Activated CD8-positive, alpha-beta memory T cell treated with anti-CD3 and anti-CD28 coated beads, Interleukin-2, amount 10 ng/mL, durations not matched to agents 7 days and 5 days (primary cell): ENCODE measurements around the gene GRK2. TPM values are rescaled to one million over a fixed set of nuclear protein-coding genes. Genes with fewer than 3 reads are reported as not detected.

ENCODE experiments used
- ATAC-seq: fragments of 150-1000 bp; cut with Tn5 transposase; one replicate; pipeline ENCODE4 v1.10.0; 2021; ENCODE audit warnings: moderate library complexity
- CTCF ChIA-PET: fragments of 350-600 bp; sonication (Branson Sonifier 250); formaldehyde crosslinking; loops from one replicate; lab custom pipeline; 2021; ENCODE audit warnings: antibody characterized with exemption; lab: Charles Lee
- DNase-seq: peaks from one replicate; pipeline ENCODE4 v3.0.0-alpha.2; 2020
- H3K27ac Mint-ChIP-seq: one replicate; pipeline ENCODE4 v1.8.0; 2021; ENCODE audit warnings: mild to moderate bottlenecking, mixed read lengths
- H3K27me3 Mint-ChIP-seq: one replicate; pipeline ENCODE4 v1.8.0; 2021; ENCODE audit warnings: mixed read lengths
- H3K36me3 Mint-ChIP-seq: one replicate; pipeline ENCODE4 v1.8.0; 2021; ENCODE audit warnings: mild to moderate bottlenecking, mixed read lengths
- H3K4me1 Mint-ChIP-seq: one replicate; pipeline ENCODE4 v1.8.0; 2021; ENCODE audit warnings: mixed read lengths
- H3K4me3 Mint-ChIP-seq: one replicate; pipeline ENCODE4 v1.8.0; 2021; ENCODE audit warnings: mild to moderate bottlenecking, moderate library complexity, mixed read lengths
- H3K9me3 Mint-ChIP-seq: one replicate; pipeline ENCODE4 v1.8.0; 2022; ENCODE audit warnings: low read depth, mixed read lengths
- total RNA-seq, 2 experiments: library from RNA; stranded (reverse); gene quantifications; one replicate each; pipeline ENCODE4 v1.2.3, GENCODE V29; 2021

GRK2 gene
- total RNA-seq, 2 experiments from 2014 or later: 366 to 402 TPM

DNA sequence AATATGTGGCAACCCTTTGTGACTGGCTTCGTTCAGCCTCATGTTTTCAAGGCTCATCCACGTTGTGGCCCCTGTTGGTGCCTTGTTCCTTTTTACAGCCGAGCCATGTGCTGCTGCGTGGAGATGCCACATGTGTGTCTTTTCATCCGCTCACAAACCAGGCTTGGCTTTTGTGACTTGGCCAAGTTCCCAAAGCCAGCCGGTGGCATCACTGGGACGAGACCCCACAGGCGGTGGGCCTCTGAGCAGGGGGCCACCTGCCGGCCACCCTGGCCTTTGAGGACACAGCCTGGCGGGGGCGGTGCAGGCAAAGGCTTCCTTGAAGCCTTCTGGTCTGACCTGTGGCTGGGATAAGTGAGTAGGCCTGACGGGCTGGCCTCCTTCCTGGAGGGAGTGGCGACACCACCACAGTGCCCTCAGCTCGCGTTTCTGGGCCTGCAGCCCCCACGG, 10.5 kb downstream of the GRK2 start:
- Mint-ChIP-seq H3K4me3 (peak overlapping the region; percentile 57), H3K27ac (peak overlapping the region; percentile 86), H3K4me1 (peaks cover 80% of the 10 kb centered on the region), H3K9me3 (no peaks in the 10 kb centered on the region), H3K36me3 (peaks cover 48% of the 10 kb centered on the region), H3K27me3 (no peaks in the 10 kb centered on the region)
- peak; percentile 45 for ATAC-seq
- CTCF ChIA-PET: interaction anchor here (0.8 to 5.7 kb wide), 11 partner anchors 9 to 76 kb away, joined by 3 to 59 read pairs (median 7); partner anchors contain the start of genes ANKRD13D, GRK2, POLD4 and SSH3
- DNase-seq: peak; percentile 79

DNA sequence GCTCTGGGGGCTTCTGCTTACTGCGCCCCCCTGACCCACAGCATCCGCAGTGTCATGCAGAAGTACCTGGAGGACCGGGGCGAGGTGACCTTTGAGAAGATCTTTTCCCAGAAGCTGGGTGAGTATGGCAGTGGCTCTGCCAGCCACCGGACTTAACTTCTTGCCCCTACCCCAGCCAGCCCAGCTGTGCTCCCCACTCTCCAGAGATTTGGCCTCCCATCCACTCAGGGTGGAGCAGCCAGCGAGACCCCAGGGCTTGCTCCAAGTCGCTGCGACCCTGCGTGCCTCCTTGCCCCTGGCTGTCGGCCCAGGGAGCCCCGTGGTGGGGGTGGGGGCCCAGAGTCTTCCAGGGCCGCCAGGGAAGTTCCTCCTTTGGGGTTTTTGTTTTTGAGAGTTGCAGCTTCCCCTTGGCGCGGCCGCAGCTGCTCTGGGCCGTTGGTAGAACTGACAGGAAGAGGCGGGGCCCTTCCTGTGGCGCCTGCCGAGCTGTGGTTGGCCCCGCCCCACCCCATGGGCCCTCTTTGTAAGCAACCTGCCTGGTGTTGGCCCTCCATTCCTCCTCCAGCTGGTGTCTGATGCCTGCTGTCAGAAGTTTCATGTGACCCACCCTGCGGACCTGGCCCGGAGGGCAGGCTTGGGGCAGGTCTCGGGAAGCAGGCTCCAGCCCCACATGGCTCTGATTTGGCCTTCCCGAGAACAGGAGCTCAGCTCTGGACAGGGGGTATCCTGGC, 11.1 kb downstream of the GRK2 start:
- DNase-seq: peak; percentile 95
- peak; percentile 86 for ATAC-seq
- peaks cover 48% of the 10 kb centered on the region for H3K36me3 Mint-ChIP-seq
- H3K27me3 Mint-ChIP-seq: no peaks in the 10 kb centered on the region
- peak overlapping the region; percentile 86 for H3K27ac Mint-ChIP-seq
- peak overlapping the region; percentile 57 for H3K4me3 Mint-ChIP-seq
- H3K9me3 Mint-ChIP-seq: no peaks in the 10 kb centered on the region
- CTCF ChIA-PET: interaction anchor here (0.8 to 5.7 kb wide), 14 partner anchors 10 to 843 kb away, joined by 3 to 59 read pairs (median 4); partner anchors contain the start of genes ANKRD13D, GRK2, POLD4 and SSH3
- peaks cover 78% of the 10 kb centered on the region for H3K4me1 Mint-ChIP-seq

DNA sequence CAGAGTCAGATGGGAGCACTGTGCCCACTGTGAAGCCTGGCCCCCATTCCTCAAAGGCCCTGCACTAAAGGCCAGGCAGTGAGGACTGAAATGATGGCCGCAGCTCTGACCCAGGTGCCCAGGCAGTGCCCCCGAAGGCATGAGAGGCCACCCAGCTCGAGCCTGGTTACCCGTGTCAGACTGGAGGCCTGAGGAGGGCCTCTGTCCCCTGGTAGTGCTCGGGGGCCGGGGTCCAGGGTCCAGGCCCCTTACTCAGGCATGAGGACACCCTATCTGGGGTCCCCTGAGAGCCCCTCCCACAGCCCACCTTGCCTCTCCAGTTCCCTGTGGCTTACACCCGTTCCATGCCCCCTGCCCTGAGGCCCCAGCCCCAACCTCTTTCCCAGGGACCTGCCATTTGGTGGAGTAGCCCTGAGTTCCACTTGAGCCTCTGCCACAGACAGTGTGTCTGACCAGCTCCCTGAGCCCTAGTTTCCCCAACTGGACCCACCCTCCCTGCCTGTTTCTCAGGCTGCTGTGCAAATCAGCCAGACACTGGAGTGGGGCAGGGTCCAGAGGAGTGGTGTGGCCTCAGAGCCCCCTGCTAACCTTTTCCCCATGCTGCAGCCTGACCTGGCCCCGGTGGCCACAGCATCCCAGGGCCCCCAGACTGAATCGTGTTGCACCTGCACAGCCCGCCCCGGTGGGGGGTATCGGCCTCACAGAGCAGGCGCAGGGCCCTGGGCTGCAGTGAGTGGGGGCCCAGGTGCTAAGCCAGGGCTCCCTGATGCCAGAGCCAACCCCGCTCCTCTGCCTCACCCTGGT, 12.1 kb downstream of the GRK2 start:
- CTCF ChIA-PET: interaction anchor here (0.8 to 5.7 kb wide), 12 partner anchors 10 to 844 kb away, joined by 3 to 59 read pairs (median 6); partner anchors contain the start of genes ANKRD13D and GRK2
- no peaks in the 10 kb centered on the region for H3K9me3 Mint-ChIP-seq
- no peaks in the 10 kb centered on the region for H3K27me3 Mint-ChIP-seq
- no peak for DNase-seq
- H3K4me3 Mint-ChIP-seq: peak overlapping the region; percentile 57
- peaks cover 46% of the 10 kb centered on the region for H3K36me3 Mint-ChIP-seq
- no peak for ATAC-seq
- H3K4me1 Mint-ChIP-seq: peaks cover 71% of the 10 kb centered on the region
- H3K27ac Mint-ChIP-seq: peak overlapping the region; percentile 86

DNA sequence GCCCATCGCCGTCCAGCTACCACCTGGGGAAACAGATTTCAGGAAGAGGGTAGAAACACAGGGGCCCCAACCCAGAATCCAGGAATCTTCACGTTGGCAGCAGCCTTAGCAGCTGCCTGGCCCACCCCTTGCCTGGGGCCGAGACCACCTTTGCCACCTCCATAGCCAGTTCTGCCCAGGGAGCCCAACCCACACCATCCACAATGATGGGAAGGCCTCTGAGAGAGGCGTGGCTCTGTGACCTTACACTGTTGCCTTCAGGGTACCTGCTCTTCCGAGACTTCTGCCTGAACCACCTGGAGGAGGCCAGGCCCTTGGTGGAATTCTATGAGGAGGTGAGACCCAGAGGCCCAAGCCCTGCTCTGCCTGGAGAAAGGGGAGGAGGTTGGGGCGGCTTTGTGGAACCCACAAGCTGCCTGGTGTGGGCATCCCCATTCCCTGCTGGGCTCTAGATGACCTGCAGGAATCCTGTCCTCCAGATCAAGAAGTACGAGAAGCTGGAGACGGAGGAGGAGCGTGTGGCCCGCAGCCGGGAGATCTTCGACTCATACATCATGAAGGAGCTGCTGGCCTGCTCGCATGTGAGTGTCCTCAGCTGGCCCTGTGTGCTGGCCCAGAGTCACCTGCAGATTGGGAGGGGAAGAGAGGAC, 12.8 kb downstream of the GRK2 start:
- Mint-ChIP-seq H3K4me1 (peaks cover 69% of the 10 kb centered on the region), H3K36me3 (peaks cover 49% of the 10 kb centered on the region), H3K27me3 (no peaks in the 10 kb centered on the region), H3K27ac (peak overlapping the region; percentile 86), H3K4me3 (no peak overlapping the region), H3K9me3 (no peaks in the 10 kb centered on the region)
- no peak for ATAC-seq
- CTCF ChIA-PET: interaction anchor here (1.7 to 5.7 kb wide), 3 partner anchors 9 to 38 kb away, joined by 4 to 59 read pairs (median 41); partner anchors contain the start of genes ANKRD13D and GRK2
- no peak for DNase-seq

DNA sequence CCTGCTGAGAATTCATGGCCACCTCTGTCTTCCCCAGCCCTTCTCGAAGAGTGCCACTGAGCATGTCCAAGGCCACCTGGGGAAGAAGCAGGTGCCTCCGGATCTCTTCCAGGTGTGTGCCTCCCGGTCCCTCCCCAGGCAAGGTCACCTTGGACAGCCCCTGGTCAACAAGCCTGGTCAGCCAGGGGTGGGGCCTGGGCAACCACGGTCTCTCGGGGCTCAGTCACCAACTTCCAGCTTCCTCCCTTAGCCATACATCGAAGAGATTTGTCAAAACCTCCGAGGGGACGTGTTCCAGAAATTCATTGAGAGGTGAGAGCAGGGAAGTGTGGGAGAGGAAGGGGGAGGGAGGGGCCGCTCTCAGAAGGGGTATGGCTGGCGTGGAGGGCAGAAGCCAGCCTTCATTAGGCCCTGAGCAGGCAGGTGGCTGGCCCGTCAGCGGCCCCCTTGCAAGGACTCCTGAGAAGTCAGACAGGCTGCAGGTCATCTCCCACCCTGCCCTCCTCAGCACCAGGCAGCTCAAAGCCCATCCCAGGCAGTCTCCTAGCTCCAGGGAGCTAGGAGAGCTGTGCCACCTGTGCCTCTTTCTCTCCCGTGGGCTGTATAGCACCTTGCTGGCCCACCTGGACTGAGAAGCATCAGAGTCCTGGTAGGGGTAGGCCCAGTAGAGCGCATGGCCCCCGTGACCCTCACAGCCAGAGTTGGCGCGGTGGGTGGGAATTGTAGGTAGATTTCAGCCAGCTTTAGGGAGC, 13.5 kb downstream of the GRK2 start:
- H3K27ac Mint-ChIP-seq: peak overlapping the region; percentile 86
- peaks cover 46% of the 10 kb centered on the region for H3K36me3 Mint-ChIP-seq
- peaks cover 63% of the 10 kb centered on the region for H3K4me1 Mint-ChIP-seq
- H3K9me3 Mint-ChIP-seq: no peaks in the 10 kb centered on the region
- ATAC-seq (no peak), DNase-seq (no peak)
- no peaks in the 10 kb centered on the region for H3K27me3 Mint-ChIP-seq
- CTCF ChIA-PET: interaction anchor here (1.7 to 5.7 kb wide), 3 partner anchors 9 to 38 kb away, joined by 4 to 59 read pairs (median 41); partner anchors contain the start of genes ANKRD13D and GRK2
- H3K4me3 Mint-ChIP-seq: no peak overlapping the region

DNA sequence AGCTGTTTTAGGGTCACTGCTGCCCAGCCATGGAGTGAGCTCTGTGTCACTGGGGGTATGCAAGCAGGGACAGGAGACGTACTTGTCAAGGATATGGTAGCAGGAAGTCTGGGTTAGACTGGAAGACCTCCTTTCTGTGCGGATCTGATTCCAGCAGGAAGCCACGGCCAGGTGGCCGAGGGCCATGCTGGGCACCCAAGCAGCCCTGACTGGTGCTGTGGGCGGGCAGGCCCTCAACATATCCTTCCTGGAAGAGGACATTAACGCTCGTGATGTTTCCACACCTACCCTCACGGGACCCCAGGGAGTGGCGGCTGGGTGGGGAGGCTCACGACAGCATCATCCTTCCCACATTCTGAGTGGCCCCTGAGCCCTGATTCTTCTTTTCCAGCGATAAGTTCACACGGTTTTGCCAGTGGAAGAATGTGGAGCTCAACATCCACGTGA, 14.1 kb downstream of the GRK2 start:
- no peaks in the 10 kb centered on the region for H3K9me3 Mint-ChIP-seq
- DNase-seq (no peak), ATAC-seq (no peak)
- H3K27me3 Mint-ChIP-seq: no peaks in the 10 kb centered on the region
- no peak overlapping the region for H3K4me3 Mint-ChIP-seq
- H3K27ac Mint-ChIP-seq: peak overlapping the region; percentile 86
- CTCF ChIA-PET: interaction anchor here (4.3 to 5.7 kb wide), 2 partner anchors 8 to 13 kb away, joined by 41 to 59 read pairs; partner anchors contain the start of genes ANKRD13D and GRK2
- peaks cover 62% of the 10 kb centered on the region for H3K4me1 Mint-ChIP-seq
- H3K36me3 Mint-ChIP-seq: peaks cover 48% of the 10 kb centered on the region

DNA sequence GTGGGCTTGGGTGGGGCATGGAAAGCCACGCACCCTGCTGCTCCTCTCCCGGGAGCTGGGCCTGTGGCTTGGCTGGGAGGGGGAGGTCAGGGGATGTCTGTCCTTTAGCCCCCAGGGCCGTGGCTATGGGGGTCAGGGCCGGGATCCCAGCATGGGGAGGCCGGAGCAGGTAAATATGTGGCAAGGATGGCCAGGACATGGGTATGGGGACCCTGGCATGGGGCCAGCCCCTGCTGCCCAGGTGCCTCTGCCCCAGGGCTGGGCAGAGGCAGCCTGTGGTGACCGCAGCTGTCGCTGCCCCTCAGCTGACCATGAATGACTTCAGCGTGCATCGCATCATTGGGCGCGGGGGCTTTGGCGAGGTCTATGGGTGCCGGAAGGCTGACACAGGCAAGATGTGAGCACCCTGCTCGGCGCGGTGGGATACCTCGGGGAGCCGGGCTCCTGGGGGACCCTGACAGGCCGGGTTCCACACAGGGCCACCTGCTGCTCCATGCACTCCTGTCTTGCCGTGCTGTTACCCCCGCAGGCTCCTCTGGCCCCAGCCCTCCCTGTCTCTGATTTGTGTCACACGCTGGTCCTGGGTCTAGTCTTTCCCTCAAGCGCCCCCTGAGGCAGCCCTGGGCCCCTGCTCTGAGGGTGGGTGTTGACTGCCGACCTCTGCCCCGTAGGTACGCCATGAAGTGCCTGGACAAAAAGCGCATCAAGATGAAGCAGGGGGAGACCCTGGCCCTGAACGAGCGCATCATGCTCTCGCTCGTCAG, 14.7 kb downstream of the GRK2 start:
- ATAC-seq (no peak), DNase-seq (no peak)
- Mint-ChIP-seq H3K27ac (no peak overlapping the region), H3K4me3 (no peak overlapping the region), H3K27me3 (no peaks in the 10 kb centered on the region), H3K36me3 (peaks cover 46% of the 10 kb centered on the region), H3K9me3 (no peaks in the 10 kb centered on the region), H3K4me1 (peaks cover 58% of the 10 kb centered on the region)
- CTCF ChIA-PET: interaction anchor here (4.3 to 5.7 kb wide), 2 partner anchors 7 to 13 kb away, joined by 41 to 59 read pairs; partner anchors contain the start of genes ANKRD13D and GRK2

DNA sequence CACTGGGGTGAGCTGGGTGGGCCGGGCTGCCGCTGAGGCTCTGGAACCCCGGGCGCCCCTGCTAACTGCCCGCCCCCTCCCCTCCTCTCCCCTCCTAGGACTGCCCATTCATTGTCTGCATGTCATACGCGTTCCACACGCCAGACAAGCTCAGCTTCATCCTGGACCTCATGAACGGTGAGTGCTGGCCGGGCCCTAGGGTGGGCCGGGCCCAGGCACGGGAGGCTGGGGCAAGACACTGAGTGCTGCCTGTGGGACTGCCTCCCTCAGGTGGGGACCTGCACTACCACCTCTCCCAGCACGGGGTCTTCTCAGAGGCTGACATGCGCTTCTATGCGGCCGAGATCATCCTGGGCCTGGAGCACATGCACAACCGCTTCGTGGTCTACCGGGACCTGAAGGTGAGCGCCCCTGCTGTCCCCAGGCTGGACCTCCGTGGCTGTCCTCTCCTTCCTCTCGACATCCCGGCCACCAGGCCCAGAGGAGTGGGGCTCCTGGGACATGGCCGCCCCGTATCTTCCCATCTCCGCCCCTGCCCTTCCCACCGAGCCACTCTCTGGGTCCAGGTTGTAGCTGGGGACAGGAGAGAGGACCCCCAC, 15.4 kb downstream of the GRK2 start:
- no peak overlapping the region for H3K4me3 Mint-ChIP-seq
- H3K36me3 Mint-ChIP-seq: peaks cover 46% of the 10 kb centered on the region
- no peak overlapping the region for H3K27ac Mint-ChIP-seq
- peaks cover 58% of the 10 kb centered on the region for H3K4me1 Mint-ChIP-seq
- no peak for ATAC-seq
- H3K27me3 Mint-ChIP-seq: no peaks in the 10 kb centered on the region
- CTCF ChIA-PET: interaction anchor here (1.0 to 15.2 kb wide), 3 partner anchors 11 to 36 kb away, joined by 3 to 137 read pairs (median 6); partner anchors contain the start of gene GRK2
- no peaks in the 10 kb centered on the region for H3K9me3 Mint-ChIP-seq
- no peak for DNase-seq

DNA sequence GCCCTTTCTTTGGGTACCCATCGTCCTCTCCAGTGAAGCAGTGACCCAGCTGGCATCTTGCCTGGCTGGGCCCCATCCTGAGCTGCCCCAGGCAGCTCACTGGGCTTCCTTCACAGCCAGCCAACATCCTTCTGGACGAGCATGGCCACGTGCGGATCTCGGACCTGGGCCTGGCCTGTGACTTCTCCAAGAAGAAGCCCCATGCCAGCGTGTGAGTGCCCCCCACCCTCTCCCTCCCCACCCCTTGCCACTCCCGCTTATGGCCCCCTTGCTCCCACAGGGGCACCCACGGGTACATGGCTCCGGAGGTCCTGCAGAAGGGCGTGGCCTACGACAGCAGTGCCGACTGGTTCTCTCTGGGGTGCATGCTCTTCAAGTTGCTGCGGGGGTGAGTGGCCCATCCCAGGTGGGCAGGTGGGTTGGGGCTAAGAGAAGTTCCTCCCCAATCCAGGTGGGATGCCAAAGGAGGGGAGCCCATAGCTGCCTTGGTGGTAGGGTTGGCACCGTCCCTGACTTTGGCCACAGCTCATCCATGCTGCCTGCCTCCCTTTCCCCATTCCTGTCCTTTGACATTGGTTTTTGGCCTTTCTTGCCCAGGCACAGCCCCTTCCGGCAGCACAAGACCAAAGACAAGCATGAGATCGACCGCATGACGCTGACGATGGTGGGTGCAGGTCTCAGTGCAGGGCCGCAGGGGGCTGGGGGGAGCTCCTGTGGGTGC, 16.0 kb downstream of the GRK2 start:
- Mint-ChIP-seq H3K4me1 (peaks cover 58% of the 10 kb centered on the region), H3K36me3 (peaks cover 47% of the 10 kb centered on the region), H3K4me3 (no peak overlapping the region), H3K9me3 (no peaks in the 10 kb centered on the region), H3K27me3 (no peaks in the 10 kb centered on the region), H3K27ac (peak overlapping the region; percentile 71)
- DNase-seq (no peak), ATAC-seq (no peak)
- CTCF ChIA-PET: interaction anchor here (1.0 to 15.2 kb wide), 3 partner anchors 12 to 35 kb away, joined by 3 to 137 read pairs (median 6); partner anchors contain the start of gene GRK2

DNA sequence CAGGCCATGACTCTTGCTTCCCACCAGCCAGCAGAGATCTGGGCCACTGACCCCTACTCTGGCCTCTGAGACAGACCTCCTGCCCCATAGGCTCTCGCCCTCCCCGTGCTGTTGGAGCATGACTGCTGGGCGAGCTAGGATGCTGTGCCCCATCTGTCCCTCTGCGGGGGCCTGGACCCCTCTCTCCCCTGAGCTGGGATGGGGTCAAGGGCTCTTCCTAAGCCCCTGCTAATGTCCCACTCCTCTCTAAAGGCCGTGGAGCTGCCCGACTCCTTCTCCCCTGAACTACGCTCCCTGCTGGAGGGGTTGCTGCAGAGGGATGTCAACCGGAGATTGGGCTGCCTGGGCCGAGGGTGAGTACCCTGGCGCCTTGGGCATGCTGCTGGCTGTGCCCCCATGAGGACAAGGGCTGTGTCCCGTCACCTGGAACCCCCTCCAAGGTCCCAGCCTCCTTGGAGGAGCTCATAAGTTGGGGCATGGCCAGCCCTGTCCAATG, 16.7 kb downstream of the GRK2 start:
- peaks cover 58% of the 10 kb centered on the region for H3K4me1 Mint-ChIP-seq
- H3K36me3 Mint-ChIP-seq: peaks cover 48% of the 10 kb centered on the region
- no peak overlapping the region for H3K4me3 Mint-ChIP-seq
- no peaks in the 10 kb centered on the region for H3K9me3 Mint-ChIP-seq
- CTCF ChIA-PET: interaction anchor here (1.0 to 15.2 kb wide), 4 partner anchors 12 to 35 kb away, joined by 3 to 137 read pairs (median 4); partner anchors contain the start of gene GRK2
- peak overlapping the region; percentile 71 for H3K27ac Mint-ChIP-seq
- DNase-seq: no peak
- no peak for ATAC-seq
- H3K27me3 Mint-ChIP-seq: no peaks in the 10 kb centered on the region
